Measurements from ENCODE around the gene POLR3K.

DNA sequence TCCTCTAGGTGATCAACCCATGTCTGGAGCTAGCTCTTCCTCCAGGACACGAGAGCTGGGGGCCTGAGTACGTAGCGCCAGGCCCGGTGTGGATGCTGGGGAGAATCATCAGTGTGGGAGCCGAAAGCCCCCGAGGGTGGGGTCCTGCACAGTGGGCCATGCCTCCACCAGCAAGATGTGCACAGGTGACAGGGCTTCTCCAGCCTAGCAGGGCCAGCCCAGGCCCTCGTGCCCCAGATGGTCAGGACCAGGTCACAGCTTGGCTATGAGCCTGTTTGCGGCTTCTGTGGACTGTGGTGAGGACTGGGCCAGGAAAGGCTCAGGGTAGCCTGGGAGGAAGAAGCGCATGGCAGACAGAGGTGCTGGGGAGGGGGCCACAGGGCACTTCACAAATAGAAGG lies 32.5 kb upstream of the POLR3K start:
- TF ChIP-seq, protein P1, sequence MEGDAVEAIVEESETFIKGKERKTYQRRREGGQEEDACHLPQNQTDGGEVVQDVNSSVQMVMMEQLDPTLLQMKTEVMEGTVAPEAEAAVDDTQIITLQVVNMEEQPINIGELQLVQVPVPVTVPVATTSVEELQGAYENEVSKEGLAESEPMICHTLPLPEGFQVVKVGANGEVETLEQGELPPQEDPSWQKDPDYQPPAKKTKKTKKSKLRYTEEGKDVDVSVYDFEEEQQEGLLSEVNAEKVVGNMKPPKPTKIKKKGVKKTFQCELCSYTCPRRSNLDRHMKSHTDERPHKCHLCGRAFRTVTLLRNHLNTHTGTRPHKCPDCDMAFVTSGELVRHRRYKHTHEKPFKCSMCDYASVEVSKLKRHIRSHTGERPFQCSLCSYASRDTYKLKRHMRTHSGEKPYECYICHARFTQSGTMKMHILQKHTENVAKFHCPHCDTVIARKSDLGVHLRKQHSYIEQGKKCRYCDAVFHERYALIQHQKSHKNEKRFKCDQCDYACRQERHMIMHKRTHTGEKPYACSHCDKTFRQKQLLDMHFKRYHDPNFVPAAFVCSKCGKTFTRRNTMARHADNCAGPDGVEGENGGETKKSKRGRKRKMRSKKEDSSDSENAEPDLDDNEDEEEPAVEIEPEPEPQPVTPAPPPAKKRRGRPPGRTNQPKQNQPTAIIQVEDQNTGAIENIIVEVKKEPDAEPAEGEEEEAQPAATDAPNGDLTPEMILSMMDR (IDR thresholded peaks at IDR 0.05), result no peak
- TF ChIP-seq POLR2A (IDR thresholded peaks at IDR 0.05), result no peak

Measured in upper lobe of left lung (tissue), 4 donors.